HEK293T (cell line): ENCODE measurements around the gene RAE1.

Experiments used
- ARNT ChIP-seq: fragments of 450-650 bp; IDR thresholded peaks from 2 replicates; pipeline ENCODE4 v1.6.1; 2017; ENCODE audit warnings: mild to moderate bottlenecking
- ELF4 ChIP-seq: fragments of 450-650 bp; IDR thresholded peaks from 2 replicates; pipeline ENCODE4 v1.6.1; 2017; ENCODE audit warnings: antibody characterized with exemption
- FOXA1 ChIP-seq: fragments of 450-650 bp; IDR thresholded peaks from 2 replicates; pipeline ENCODE4 v1.6.1; 2016; ENCODE audit warnings: mild to moderate bottlenecking
- FOXK2 ChIP-seq: fragments of 450-650 bp; IDR thresholded peaks from 2 replicates; pipeline ENCODE4 v1.6.1; 2016; ENCODE audit warnings: mild to moderate bottlenecking
- FOXM1 ChIP-seq: fragments of 450-650 bp; IDR thresholded peaks from 2 replicates; pipeline ENCODE4 v1.6.1; 2017; ENCODE audit warnings: mild to moderate bottlenecking, borderline replicate concordance
- HDGF ChIP-seq: fragments of 450-650 bp; IDR thresholded peaks from 2 replicates; pipeline ENCODE4 v1.6.1; 2017; ENCODE audit warnings: antibody characterized with exemption, borderline replicate concordance
- PKNOX1 ChIP-seq: fragments of 450-650 bp; IDR thresholded peaks from 2 replicates; pipeline ENCODE4 v1.6.1; 2016
- SP1 ChIP-seq: fragments of 450-650 bp; IDR thresholded peaks from 2 replicates; pipeline ENCODE4 v1.6.1; 2017
- SUZ12 ChIP-seq: fragments of 450-650 bp; IDR thresholded peaks from 2 replicates; pipeline ENCODE4 v1.6.1; 2016; ENCODE audit warnings: mild to moderate bottlenecking

DNA sequence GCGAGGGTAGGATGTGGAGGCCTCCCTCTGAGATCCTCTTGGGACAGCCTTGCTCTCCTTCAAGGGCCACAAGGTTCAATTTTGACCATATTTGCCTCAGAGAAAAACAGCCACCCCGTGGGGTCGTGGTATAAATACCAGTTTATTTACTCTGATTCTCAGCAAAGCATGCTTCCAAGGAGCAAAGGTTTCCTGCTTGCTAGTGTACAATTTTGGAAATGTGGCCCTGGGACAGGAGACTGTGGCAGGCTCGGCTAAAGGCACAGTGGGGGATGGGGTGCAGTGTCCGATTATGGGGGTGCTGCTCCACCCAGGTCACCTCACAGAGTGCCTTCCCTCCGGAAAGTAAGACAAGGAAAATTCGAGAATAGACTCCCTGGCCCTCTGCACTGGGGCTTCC is 71.2 kb downstream of the RAE1 start:
- no peak for TF ChIP-seq FOXK2
- TF ChIP-seq FOXM1, result no peak
- TF ChIP-seq SUZ12, result no peak
- no peak for TF ChIP-seq PKNOX1
- no peak for TF ChIP-seq ELF4
- TF ChIP-seq ARNT, result no peak
- no peak for TF ChIP-seq SP1
- no peak for TF ChIP-seq HDGF
- no peak for TF ChIP-seq FOXA1
